BE2C (cell line): ENCODE results near the gene STAB2.

Experiments used
- DNase-seq: peaks from one replicate; pipeline ENCODE4 v3.0.0-alpha.2; 2020
- H3K27me3 ChIP-seq: fragments of 250-450 bp; sonication (Bioruptor Pico); 2 replicates; pipeline ENCODE4 v1.5.1; 2020; ENCODE audit warnings: mild to moderate bottlenecking
- H3K36me3 ChIP-seq: fragments of 250-450 bp; sonication (Bioruptor Pico); 2 replicates; pipeline ENCODE4 v1.5.1; 2020; ENCODE audit warnings: mild to moderate bottlenecking
- H3K4me1 ChIP-seq: fragments of 250-450 bp; sonication (Bioruptor Pico); 2 replicates; pipeline ENCODE4 v1.5.1; 2020
- H3K4me3 ChIP-seq: 2 replicates; pipeline ENCODE4 v1.5.1; 2011; ENCODE audit warnings: low read depth, low read length
- H3K9me3 ChIP-seq: fragments of 250-450 bp; sonication (Bioruptor Pico); 2 replicates; pipeline ENCODE4 v1.5.1; 2020
- CTCF ChIP-seq: IDR thresholded peaks from 2 replicates; pipeline ENCODE4 v1.5.1; 2012; ENCODE audit warnings: mild to moderate bottlenecking, low read depth, low read length

Gene STAB2

DNA sequence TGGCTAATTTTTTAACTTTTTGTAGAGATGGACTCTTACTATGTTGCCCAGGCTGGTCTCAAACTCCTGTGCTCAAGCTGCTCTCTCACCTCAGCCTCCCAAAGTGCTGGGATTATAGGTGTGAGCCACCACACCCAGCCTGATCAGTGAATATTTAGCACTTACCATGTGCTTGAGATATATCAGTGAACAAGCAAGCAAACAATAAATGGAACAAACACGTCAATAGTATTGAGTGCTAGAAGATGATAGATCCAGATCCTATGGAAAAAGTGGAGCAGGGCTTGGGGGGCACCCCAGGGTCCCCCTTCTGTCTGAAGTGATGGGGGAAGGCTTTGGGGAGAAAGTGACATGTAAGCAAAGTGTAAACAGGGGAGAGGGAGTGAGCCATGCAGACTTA is 170.2 kb downstream of the STAB2 start:
- Histone ChIP-seq H3K27me3 (no peaks in the 10 kb centered on the region; the same call in 1 of the 2 replicates), H3K4me1 (no peaks in the 10 kb centered on the region), H3K36me3 (no peaks in the 10 kb centered on the region), H3K9me3 (no peaks in the 10 kb centered on the region), H3K4me3 (no peak overlapping the region)
- no peak for TF ChIP-seq CTCF
- no peak for DNase-seq

DNA sequence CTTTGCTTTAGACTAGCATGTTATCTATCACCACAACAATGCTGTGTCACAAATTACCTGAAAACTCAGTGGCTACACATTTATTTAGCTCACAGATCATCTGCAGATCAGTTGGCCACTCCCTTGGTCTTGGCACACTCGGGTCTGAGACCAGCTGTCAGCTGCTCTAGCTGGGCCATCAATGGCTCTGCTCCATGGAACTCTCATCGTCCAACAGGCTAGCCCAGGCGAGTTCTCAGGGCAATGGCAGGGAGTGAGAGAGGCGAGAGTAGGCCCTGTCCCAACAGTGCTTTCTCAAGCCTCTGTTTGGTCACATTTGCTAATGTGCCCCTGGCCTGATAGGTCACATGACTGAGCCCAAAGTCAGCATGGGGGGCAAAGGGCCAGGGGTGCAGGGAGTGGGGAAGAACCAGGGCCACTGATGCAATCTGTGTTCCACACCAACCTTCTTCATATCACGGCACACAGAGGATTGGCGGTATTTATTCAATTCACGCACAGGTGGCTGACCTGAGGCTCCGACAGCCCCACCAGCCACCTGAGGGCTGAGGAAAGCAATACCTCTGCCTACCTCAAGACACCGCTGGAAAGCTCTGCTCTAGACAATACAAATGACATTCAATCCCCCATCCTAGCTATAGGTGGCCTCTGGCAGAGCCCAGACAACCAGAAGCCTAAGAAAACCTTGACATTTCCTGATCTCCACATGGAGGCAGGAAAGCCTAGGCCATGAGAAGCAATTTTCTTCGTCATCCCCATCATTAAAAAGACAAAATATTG is 171.4 kb downstream of the STAB2 start:
- H3K36me3 ChIP-seq, result no peaks in the 10 kb centered on the region
- no peaks in the 10 kb centered on the region for H3K4me1 ChIP-seq
- H3K27me3 ChIP-seq, result no peaks in the 10 kb centered on the region
- H3K4me3 ChIP-seq, result no peak overlapping the region
- DNase-seq, result no peak
- no peaks in the 10 kb centered on the region for H3K9me3 ChIP-seq
- TF ChIP-seq CTCF, result no peak

DNA sequence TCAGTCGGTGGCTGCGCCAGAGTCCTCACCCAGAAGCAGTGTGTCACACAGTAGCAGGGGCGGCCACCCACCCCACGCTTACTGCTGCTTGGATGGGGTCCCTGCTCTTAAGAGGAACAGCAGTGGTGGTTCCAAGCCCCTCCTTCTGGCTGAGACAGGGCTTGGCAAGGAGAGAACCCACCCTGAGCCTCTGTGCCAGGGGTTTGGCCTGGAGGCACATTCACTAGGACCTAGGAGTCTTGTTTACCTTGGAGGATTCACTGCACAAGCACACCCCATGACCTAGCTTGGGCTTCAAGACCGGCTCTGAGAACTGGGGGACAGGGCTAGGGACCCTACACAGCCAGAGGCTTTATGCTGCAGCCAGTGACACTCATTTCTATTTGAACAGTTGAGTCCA is 175.4 kb downstream of the STAB2 start:
- Histone ChIP-seq H3K9me3 (no peaks in the 10 kb centered on the region), H3K27me3 (no peaks in the 10 kb centered on the region), H3K4me3 (no peak overlapping the region), H3K4me1 (no peaks in the 10 kb centered on the region), H3K36me3 (no peaks in the 10 kb centered on the region)
- TF ChIP-seq CTCF, result no peak
- no peak for DNase-seq

DNA sequence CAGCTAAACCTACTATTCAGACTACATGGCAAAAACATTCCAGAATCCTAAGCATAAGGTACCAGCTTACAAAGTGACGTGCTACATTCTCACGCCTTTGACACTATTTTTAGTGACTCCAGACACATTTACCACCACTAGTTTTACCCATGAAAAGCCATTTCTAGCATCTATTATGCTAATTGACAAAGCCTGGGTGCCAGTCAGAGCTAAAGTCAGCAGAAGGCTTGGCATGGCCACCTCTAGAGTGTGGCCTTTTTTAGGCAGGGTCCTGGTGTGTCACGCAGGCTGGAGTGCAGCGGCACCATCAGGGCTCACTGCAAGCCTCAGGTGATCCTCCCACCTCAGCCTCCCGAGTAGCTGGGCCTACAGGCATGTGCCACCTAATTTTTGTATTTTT is 178.2 kb downstream of the STAB2 start:
- no peak for DNase-seq
- Histone ChIP-seq H3K4me1 (no peaks in the 10 kb centered on the region), H3K9me3 (no peaks in the 10 kb centered on the region), H3K27me3 (no peaks in the 10 kb centered on the region), H3K36me3 (no peaks in the 10 kb centered on the region), H3K4me3 (no peak overlapping the region)
- TF ChIP-seq CTCF, result no peak

GRCh38 chr12:103766028-103766427 is 179.0 kb downstream of the STAB2 start:
- no peak for TF ChIP-seq CTCF
- Histone ChIP-seq H3K4me1 (no peaks in the 10 kb centered on the region), H3K4me3 (no peak overlapping the region), H3K9me3 (no peaks in the 10 kb centered on the region), H3K36me3 (no peaks in the 10 kb centered on the region), H3K27me3 (no peaks in the 10 kb centered on the region)
- DNase-seq, result no peak

DNA sequence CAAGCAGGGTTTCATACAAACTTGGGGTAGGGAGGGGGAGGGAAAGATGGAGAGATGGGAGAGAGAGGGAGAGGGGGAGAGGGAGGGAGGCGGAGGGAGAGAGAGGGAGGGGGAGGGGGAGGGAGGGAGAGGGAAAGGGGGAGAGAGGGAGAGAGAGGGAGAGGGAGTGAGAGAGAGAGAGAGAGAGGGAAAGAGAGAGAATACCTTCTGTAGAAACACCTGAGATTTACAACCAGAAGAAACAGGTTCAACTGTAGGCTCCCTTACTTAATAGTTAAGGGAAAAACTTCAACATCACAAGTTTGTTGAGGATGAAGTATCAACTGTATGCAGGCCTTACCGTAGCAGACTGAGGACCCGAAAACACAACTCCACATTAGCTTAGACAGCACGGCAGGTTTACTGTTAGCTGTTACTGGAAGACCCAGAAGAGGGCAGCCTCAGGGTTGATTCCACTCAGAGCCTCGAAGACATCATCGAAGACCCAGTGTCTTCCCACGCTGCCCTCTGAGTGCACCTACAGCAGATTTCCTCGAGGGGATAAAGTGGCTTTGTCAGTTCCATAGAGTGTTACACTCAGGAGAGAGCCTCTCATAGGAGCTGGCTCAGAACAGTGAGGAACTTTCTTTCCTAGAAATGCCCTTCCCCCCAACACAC is 181.5 kb downstream of the STAB2 start:
- Histone ChIP-seq H3K9me3 (no peaks in the 10 kb centered on the region), H3K36me3 (no peaks in the 10 kb centered on the region), H3K4me1 (no peaks in the 10 kb centered on the region), H3K4me3 (no peak overlapping the region), H3K27me3 (no peaks in the 10 kb centered on the region)
- no peak for TF ChIP-seq CTCF
- DNase-seq, result no peak
